SK-N-SH (cell line): ENCODE results near the gene ORMDL1. TPM values are rescaled to one million over a fixed set of nuclear protein-coding genes. Genes with fewer than 3 reads are reported as not detected.

ENCODE experiments used
- CTCF ChIA-PET: fragments of 300-600, 350-600 bp; formaldehyde crosslinking; extraction: SDS; loops from one replicate; lab custom pipeline; 2021; lab: Yijun Ruan, JAX
- POLR2A ChIA-PET: fragments of 350-600 bp; sonication (Branson Sonifier 250); formaldehyde crosslinking; extraction: SDS; loops from one replicate; lab custom pipeline; 2020; ENCODE audit warnings: antibody characterized with exemption, inconsistent platforms; lab: Yijun Ruan, JAX
- DNase-seq: peaks from one replicate; pipeline ENCODE4 v3.0.0; 2012
- H2AFZ ChIP-seq: fragments of 200-600 bp; sonication (generic); 2 replicates; pipeline ENCODE4 v1.8.1; 2016; ENCODE audit warnings: antibody characterized with exemption, mild to moderate bottlenecking, low read depth
- H3F3A ChIP-seq: fragments of 200-600 bp; sonication (generic); replicated peaks from 2 replicates; pipeline ENCODE3; 2016; ENCODE audit warnings: antibody characterized with exemption, mild to moderate bottlenecking; ENCODE audit not compliant: insufficient read depth
- H3K27ac ChIP-seq, 2 experiments: fragments of 200-500 bp in 1 of 2; fragments of 200-600 bp in 1 of 2; sonication (Bioruptor generic) in 1 of 2; sonication (generic), shearing (Covaris generic) in 1 of 2; 2 replicates each; pipeline versions ENCODE4 v1.5.1 to v1.6.1; 2014 to 2016; ENCODE audit warnings: low read depth in 2 of 2, inconsistent platforms in 1 of 2, low read length in 1 of 2, mild to moderate bottlenecking in 1 of 2, mixed read lengths in 1 of 2
- H3K27me3 ChIP-seq: fragments of 200-600 bp; sonication (generic), shearing (Covaris generic); 2 replicates; pipeline ENCODE4 v1.6.1; 2016; ENCODE audit warnings: mixed run types; ENCODE audit not compliant: insufficient read depth
- H3K36me3 ChIP-seq, 2 experiments: fragments of 200-500 bp in 1 of 2; fragments of 200-600 bp in 1 of 2; sonication (Bioruptor generic) in 1 of 2; sonication (generic) in 1 of 2; replicated peaks in 1 of 2; 2 replicates each; pipeline versions ENCODE3 to v1.5.1; 2014 to 2016; ENCODE audit warnings: low read length in 1 of 2, mild to moderate bottlenecking in 1 of 2; ENCODE audit not compliant: insufficient read depth in 2 of 2, control insufficient read depth in 1 of 2
- H3K4me1 ChIP-seq, 2 experiments: fragments of 200-500 bp in 1 of 2; fragments of 200-600 bp in 1 of 2; sonication (Bioruptor generic) in 1 of 2; sonication (generic), shearing (Covaris generic) in 1 of 2; 2 replicates each; pipeline versions ENCODE4 v1.5.1 to v1.6.1; 2014 to 2016; ENCODE audit warnings: low read depth in 1 of 2, low read length in 1 of 2, mixed run types in 1 of 2; ENCODE audit not compliant: insufficient read depth in 2 of 2, control insufficient read depth in 1 of 2
- H3K4me2 ChIP-seq: fragments of 200-600 bp; sonication (generic), shearing (Covaris generic); 2 replicates; pipeline ENCODE4 v1.6.1; 2017; ENCODE audit warnings: mixed run types
- H3K4me3 ChIP-seq, 2 experiments: fragments of 200-500 bp in 1 of 2; fragments of 200-600 bp in 1 of 2; sonication (Bioruptor generic) in 1 of 2; sonication (generic), shearing (Covaris generic) in 1 of 2; 2 replicates each; pipeline versions ENCODE4 v1.5.1 to v1.8.1; 2014 to 2016; ENCODE audit warnings: low read depth in 2 of 2, inconsistent platforms in 1 of 2, low read length in 1 of 2, mild to moderate bottlenecking in 1 of 2, mixed read lengths in 1 of 2, moderate library complexity in 1 of 2
- H3K79me2 ChIP-seq: fragments of 200-600 bp; sonication (generic); 2 replicates; pipeline ENCODE4 v1.8.1; 2017; ENCODE audit warnings: mild to moderate bottlenecking; ENCODE audit not compliant: insufficient read depth
- H3K9ac ChIP-seq: fragments of 200-600 bp; sonication (generic); 2 replicates; pipeline ENCODE4 v1.6.1; 2017; ENCODE audit warnings: mixed run types
- H3K9me2 ChIP-seq: fragments of 200-600 bp; sonication (generic); 2 replicates; pipeline ENCODE4 v1.6.1; 2017; ENCODE audit warnings: mixed run types
- H3K9me3 ChIP-seq: fragments of 200-600 bp; sonication (generic); 2 replicates; pipeline ENCODE4 v1.6.1; 2017; ENCODE audit warnings: mixed run types, mild to moderate bottlenecking, moderate library complexity
- H4K20me1 ChIP-seq: fragments of 200-600 bp; sonication (generic); 2 replicates; pipeline ENCODE4 v1.6.1; 2017; ENCODE audit warnings: mild to moderate bottlenecking, mixed run types; ENCODE audit not compliant: insufficient read depth
- CHD2 ChIP-seq: fragments of 150-350 bp; IDR thresholded peaks from 2 replicates; pipeline ENCODE4 v1.6.1; 2018; ENCODE audit warnings: low read length; ENCODE audit not compliant: partially characterized antibody
- EZH2phosphoT487 ChIP-seq: fragments of 200-600 bp; sonication (generic); IDR thresholded peaks from 2 replicates; pipeline ENCODE4 v1.6.1; 2017; ENCODE audit warnings: low read depth, mixed run types, mild to moderate bottlenecking, antibody characterized with exemption, moderate library complexity, borderline replicate concordance
- FOSL2 ChIP-seq: IDR thresholded peaks from 2 replicates; pipeline ENCODE4 v1.4.0; 2012; ENCODE audit warnings: low read depth, mild to moderate bottlenecking, moderate library complexity, borderline replicate concordance
- GABPA ChIP-seq: IDR thresholded peaks from 2 replicates; pipeline ENCODE4 v1.4.0; 2012; ENCODE audit warnings: low read depth, mild to moderate bottlenecking
- RAD21 ChIP-seq: IDR thresholded peaks from 2 replicates; pipeline ENCODE4 v1.6.1; 2012; ENCODE audit warnings: mild to moderate bottlenecking, low read length
- RCOR1 ChIP-seq: fragments of 150-350 bp; IDR thresholded peaks from 2 replicates; pipeline ENCODE4 v1.6.1; 2017; ENCODE audit warnings: antibody characterized with exemption, low read length
- RFX5 ChIP-seq: IDR thresholded peaks from 2 replicates; pipeline ENCODE4 v1.6.1; 2012; ENCODE audit warnings: mild to moderate bottlenecking, improper control_type of control experiment, low read length
- RXRA ChIP-seq: IDR thresholded peaks from 2 replicates; pipeline ENCODE4 v1.4.0; 2012; ENCODE audit warnings: low read depth, mild to moderate bottlenecking, borderline replicate concordance
- TCF12 ChIP-seq: IDR thresholded peaks from 2 replicates; pipeline ENCODE4 v1.4.0; 2012
- TEAD4 ChIP-seq: IDR thresholded peaks from 2 replicates; pipeline ENCODE4 v1.4.0; 2012; ENCODE audit warnings: mild to moderate bottlenecking, borderline replicate concordance; ENCODE audit not compliant: insufficient read depth
- WGBS: methylation state at CpG from one replicate; pipeline ENCODE4 v1.1.6; 2017; ENCODE audit warnings: low lambda C conversion rate; 5-methylcytosine and 5-hydroxymethylcytosine counted together
- polyA plus RNA-seq, 3 experiments: library from polyadenylated mRNA; depleted of rRNA; stranded (reverse); fragments of >200 nt; gene quantifications; 2 replicates each; pipeline ENCODE4 v1.2.3, GENCODE V29; 2012
- TF ChIP-seq, protein P1 (sequence below): IDR thresholded peaks from 2 replicates; pipeline ENCODE4 v1.4.0; 2012; ENCODE audit warnings: low read depth, borderline replicate concordance
- TF ChIP-seq, protein P2 (sequence below): IDR thresholded peaks from 2 replicates; pipeline ENCODE4 v1.6.1; 2012; ENCODE audit warnings: mild to moderate bottlenecking, low read depth, low read length, moderate library complexity
- TF ChIP-seq, protein P3 (sequence below): fragments of 150-350 bp; IDR thresholded peaks from 2 replicates; pipeline ENCODE4 v1.6.1; 2016; ENCODE audit warnings: mild to moderate bottlenecking, low read depth, low read length

Gene ORMDL1
- polyA plus RNA-seq, 1 of the 3 experiments (the other 2 are of a cell fraction): 99.2 TPM

DNA sequence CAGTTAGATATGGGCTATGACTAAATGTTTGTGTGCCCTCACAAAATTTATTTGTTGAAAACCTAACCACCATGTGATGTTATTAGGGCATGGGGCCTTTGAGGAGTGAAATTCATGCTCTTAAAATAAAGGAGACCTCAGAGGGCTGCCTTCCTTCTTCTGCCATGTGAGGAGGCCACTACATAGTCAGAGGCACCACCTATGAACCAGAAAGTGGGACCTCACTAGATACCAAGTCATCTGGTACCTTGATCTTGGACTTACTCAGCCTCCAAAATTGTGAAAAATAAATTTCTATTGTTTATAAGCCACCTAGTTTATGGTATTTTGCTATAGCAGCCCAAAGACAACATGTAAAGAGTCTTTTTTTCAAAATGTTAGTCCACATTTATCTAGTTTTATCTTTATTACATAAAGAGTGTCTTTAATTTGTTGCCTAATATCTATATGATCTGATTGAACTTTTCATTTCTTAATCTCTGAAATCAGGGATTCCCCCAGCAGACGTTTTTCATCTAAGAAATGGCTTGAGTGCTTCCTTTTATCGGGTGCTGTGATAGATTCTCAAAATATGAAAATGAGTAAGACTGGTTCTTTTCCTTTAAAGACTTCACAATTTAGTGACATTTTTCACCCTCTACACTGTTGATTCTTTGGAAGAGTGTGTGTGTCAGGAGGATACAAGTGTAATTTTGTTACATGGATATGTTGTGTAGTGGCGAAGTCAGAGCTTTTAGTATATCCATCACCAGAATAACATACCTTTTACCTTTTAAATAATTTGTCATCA is 34.3 kb upstream of the ORMDL1 start:
- Histone ChIP-seq H3K27ac (peak overlapping the region in 1 of 2 experiments; percentile 71; a peak in 2 of 4 replicates), H3K9me3 (no peaks in the 10 kb centered on the region), H3K4me3 (no peak overlapping the region), H3K79me2 (no peaks in the 10 kb centered on the region), H2AFZ (no peak overlapping the region), H3K27me3 (no peaks in the 10 kb centered on the region), H3K4me1 (peaks cover 0 to 6% of the 10 kb centered on the region in 2 experiments; a peak in 1 of 4 replicates), H3K9ac (no peak overlapping the region), H3K36me3 (peaks cover 17 to 52% of the 10 kb centered on the region in 2 experiments), H3K9me2 (no peaks in the 10 kb centered on the region), H3F3A (peaks cover 23% of the 10 kb centered on the region), H3K4me2 (no peak overlapping the region), H4K20me1 (no peaks in the 10 kb centered on the region)
- no peak for DNase-seq
- 54% methylated on average over 3 of the region's 3 CpGs for WGBS
- ChIA-PET POLR2A (no interaction called here), CTCF (interaction anchor here (1.7 kb wide), 1 partner anchor 20 kb away, joined by 3 read pairs; no protein-coding TSS in a partner anchor)
- TF ChIP-seq GABPA (no peak), RAD21 (no peak), RFX5 (no peak), CHD2 (no peak), FOSL2 (no peak), EZH2phosphoT487 (no peak), TEAD4 (no peak), RCOR1 (no peak), TCF12 (no peak), RXRA (no peak)
- TF ChIP-seq, protein P1, sequence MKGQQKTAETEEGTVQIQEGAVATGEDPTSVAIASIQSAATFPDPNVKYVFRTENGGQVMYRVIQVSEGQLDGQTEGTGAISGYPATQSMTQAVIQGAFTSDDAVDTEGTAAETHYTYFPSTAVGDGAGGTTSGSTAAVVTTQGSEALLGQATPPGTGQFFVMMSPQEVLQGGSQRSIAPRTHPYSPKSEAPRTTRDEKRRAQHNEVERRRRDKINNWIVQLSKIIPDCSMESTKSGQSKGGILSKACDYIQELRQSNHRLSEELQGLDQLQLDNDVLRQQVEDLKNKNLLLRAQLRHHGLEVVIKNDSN: no peak
- TF ChIP-seq, protein P2, sequence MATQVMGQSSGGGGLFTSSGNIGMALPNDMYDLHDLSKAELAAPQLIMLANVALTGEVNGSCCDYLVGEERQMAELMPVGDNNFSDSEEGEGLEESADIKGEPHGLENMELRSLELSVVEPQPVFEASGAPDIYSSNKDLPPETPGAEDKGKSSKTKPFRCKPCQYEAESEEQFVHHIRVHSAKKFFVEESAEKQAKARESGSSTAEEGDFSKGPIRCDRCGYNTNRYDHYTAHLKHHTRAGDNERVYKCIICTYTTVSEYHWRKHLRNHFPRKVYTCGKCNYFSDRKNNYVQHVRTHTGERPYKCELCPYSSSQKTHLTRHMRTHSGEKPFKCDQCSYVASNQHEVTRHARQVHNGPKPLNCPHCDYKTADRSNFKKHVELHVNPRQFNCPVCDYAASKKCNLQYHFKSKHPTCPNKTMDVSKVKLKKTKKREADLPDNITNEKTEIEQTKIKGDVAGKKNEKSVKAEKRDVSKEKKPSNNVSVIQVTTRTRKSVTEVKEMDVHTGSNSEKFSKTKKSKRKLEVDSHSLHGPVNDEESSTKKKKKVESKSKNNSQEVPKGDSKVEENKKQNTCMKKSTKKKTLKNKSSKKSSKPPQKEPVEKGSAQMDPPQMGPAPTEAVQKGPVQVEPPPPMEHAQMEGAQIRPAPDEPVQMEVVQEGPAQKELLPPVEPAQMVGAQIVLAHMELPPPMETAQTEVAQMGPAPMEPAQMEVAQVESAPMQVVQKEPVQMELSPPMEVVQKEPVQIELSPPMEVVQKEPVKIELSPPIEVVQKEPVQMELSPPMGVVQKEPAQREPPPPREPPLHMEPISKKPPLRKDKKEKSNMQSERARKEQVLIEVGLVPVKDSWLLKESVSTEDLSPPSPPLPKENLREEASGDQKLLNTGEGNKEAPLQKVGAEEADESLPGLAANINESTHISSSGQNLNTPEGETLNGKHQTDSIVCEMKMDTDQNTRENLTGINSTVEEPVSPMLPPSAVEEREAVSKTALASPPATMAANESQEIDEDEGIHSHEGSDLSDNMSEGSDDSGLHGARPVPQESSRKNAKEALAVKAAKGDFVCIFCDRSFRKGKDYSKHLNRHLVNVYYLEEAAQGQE: no peak
- TF ChIP-seq, protein P3, sequence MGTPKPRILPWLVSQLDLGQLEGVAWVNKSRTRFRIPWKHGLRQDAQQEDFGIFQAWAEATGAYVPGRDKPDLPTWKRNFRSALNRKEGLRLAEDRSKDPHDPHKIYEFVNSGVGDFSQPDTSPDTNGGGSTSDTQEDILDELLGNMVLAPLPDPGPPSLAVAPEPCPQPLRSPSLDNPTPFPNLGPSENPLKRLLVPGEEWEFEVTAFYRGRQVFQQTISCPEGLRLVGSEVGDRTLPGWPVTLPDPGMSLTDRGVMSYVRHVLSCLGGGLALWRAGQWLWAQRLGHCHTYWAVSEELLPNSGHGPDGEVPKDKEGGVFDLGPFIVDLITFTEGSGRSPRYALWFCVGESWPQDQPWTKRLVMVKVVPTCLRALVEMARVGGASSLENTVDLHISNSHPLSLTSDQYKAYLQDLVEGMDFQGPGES: no peak
